Karpas-422 (cell line): ENCODE results near the gene JPH3. TPM values are rescaled to one million over a fixed set of nuclear protein-coding genes. Genes with fewer than 3 reads are reported as not detected.

ENCODE experiments used
- DNase-seq: peaks from one replicate; pipeline ENCODE4 v3.0.0-alpha.2; 2015
- H2AFZ ChIP-seq: fragments of 200-600 bp; sonication (generic); 2 replicates; pipeline ENCODE4 v1.6.1; 2014; ENCODE audit warnings: antibody characterized with exemption, low read length, mixed read lengths
- H3K27ac ChIP-seq: fragments of 200-600 bp; sonication (generic); 2 replicates; pipeline ENCODE4 v1.5.1; 2014; ENCODE audit warnings: mild to moderate bottlenecking, low read length, moderate library complexity
- H3K27me3 ChIP-seq: fragments of 200-600 bp; sonication (generic); 2 replicates; pipeline ENCODE4 v1.6.1; 2014; ENCODE audit warnings: low read length, mixed read lengths
- H3K36me3 ChIP-seq: fragments of 200-600 bp; sonication (generic); 2 replicates; pipeline ENCODE4 v1.6.1; 2014; ENCODE audit warnings: low read length, mixed read lengths; ENCODE audit not compliant: insufficient read depth
- H3K4me1 ChIP-seq: fragments of 200-600 bp; sonication (generic); 2 replicates; pipeline ENCODE4 v1.6.1; 2014; ENCODE audit warnings: mild to moderate bottlenecking, low read length, mixed read lengths
- H3K4me2 ChIP-seq: fragments of 200-600 bp; sonication (generic); 2 replicates; pipeline ENCODE4 v1.6.1; 2014; ENCODE audit warnings: low read length, low read depth, mild to moderate bottlenecking; ENCODE audit not compliant: poor library complexity, severe bottlenecking
- H3K4me3 ChIP-seq: fragments of 200-600 bp; sonication (generic); 2 replicates; pipeline ENCODE4 v1.5.1; 2014; ENCODE audit warnings: mild to moderate bottlenecking, antibody characterized with exemption, low read length, mixed read lengths
- H3K79me2 ChIP-seq: fragments of 200-600 bp; sonication (generic); 2 replicates; pipeline ENCODE4 v1.6.1; 2014; ENCODE audit warnings: mild to moderate bottlenecking, low read length, mixed read lengths
- H3K9ac ChIP-seq: fragments of 200-600 bp; sonication (generic); 2 replicates; pipeline ENCODE4 v1.6.0; 2014; ENCODE audit warnings: low read length
- H3K9me2 ChIP-seq: fragments of 200-600 bp; sonication (generic), shearing (Covaris generic); replicated peaks from 2 replicates; pipeline ENCODE4 v1.6.0; 2014; ENCODE audit warnings: mild to moderate bottlenecking, low read length, moderate library complexity; ENCODE audit not compliant: insufficient read depth
- H3K9me3 ChIP-seq: fragments of 300-700, 200-600 bp; sonication (generic); 2 replicates; pipeline ENCODE4 v1.6.1; 2014; ENCODE audit warnings: low read length, mixed read lengths
- H4K20me1 ChIP-seq: fragments of 200-600 bp; sonication (generic); 2 replicates; pipeline ENCODE4 v1.6.1; 2014; ENCODE audit warnings: mild to moderate bottlenecking, antibody characterized with exemption, low read length, low read depth; ENCODE audit not compliant: insufficient read depth
- total RNA-seq: library from RNA; depleted of rRNA; stranded (reverse); fragments of >200 nt; shearing (Covaris generic); gene quantifications from 2 replicates; pipeline ENCODE4 v1.2.3, GENCODE V29; 2014; ENCODE audit warnings: low replicate concordance; rRNA removed

The JPH3 gene
- total RNA-seq, 1 experiment from 2014 or later = not detected

- Histone ChIP-seq H3K4me3 (no peak overlapping the region), H4K20me1 (no peaks in the 10 kb centered on the region), H2AFZ (no peak overlapping the region), H3K36me3 (peaks cover 6% of the 10 kb centered on the region; the same call in 1 of the 2 replicates), H3K79me2 (0 out of 2 replicates have a peak, but pooled peaks cover 7% of the 10 kb centered on the region), H3K9me3 (no peaks in the 10 kb centered on the region), H3K4me2 (no peak overlapping the region), H3K9ac (no peak overlapping the region), H3K4me1 (no peaks in the 10 kb centered on the region), H3K9me2 (no peaks in the 10 kb centered on the region), H3K27ac (no peak overlapping the region), H3K27me3 (no peaks in the 10 kb centered on the region)
- DNase-seq = no peak
These were observed 139.6 kb downstream of the JPH3 start for GRCh38 chr16:87741700-87742415.

GRCh38 chr16:87742781-87743490 is 140.6 kb downstream of the JPH3 start:
- Histone ChIP-seq H3K4me3 (no peak overlapping the region), H3K27ac (no peak overlapping the region), H3K36me3 (peaks cover 6% of the 10 kb centered on the region; the same call in 1 of the 2 replicates), H4K20me1 (no peaks in the 10 kb centered on the region), H3K9me2 (no peaks in the 10 kb centered on the region), H3K79me2 (0 out of 2 replicates have a peak, but pooled peaks cover 7% of the 10 kb centered on the region), H3K9ac (no peak overlapping the region), H2AFZ (no peak overlapping the region), H3K4me2 (no peak overlapping the region), H3K4me1 (no peaks in the 10 kb centered on the region), H3K9me3 (no peaks in the 10 kb centered on the region), H3K27me3 (no peaks in the 10 kb centered on the region)
- DNase-seq = no peak

GRCh38 chr16:87744750-87745514 is 142.6 kb downstream of the JPH3 start:
- Histone ChIP-seq H3K79me2 (0 out of 2 replicates have a peak, but pooled peaks cover 7% of the 10 kb centered on the region), H2AFZ (no peak overlapping the region), H3K4me3 (no peak overlapping the region), H3K9me3 (no peaks in the 10 kb centered on the region), H3K36me3 (peaks cover 6% of the 10 kb centered on the region; the same call in 1 of the 2 replicates), H3K9ac (no peak overlapping the region), H3K4me1 (no peaks in the 10 kb centered on the region), H3K4me2 (no peak overlapping the region), H3K27me3 (no peaks in the 10 kb centered on the region), H3K9me2 (no peaks in the 10 kb centered on the region), H3K27ac (no peak overlapping the region), H4K20me1 (no peaks in the 10 kb centered on the region)
- no peak for DNase-seq

- no peak overlapping the region for H2AFZ ChIP-seq
- no peaks in the 10 kb centered on the region for H3K4me1 ChIP-seq
- no peak overlapping the region for H3K4me2 ChIP-seq
- H3K27ac ChIP-seq = no peak overlapping the region
- no peak for DNase-seq
- peaks cover 6% of the 10 kb centered on the region; the same call in 1 of the 2 replicates for H3K36me3 ChIP-seq
- H3K9ac ChIP-seq = no peak overlapping the region
- no peaks in the 10 kb centered on the region for H3K9me2 ChIP-seq
- no peaks in the 10 kb centered on the region; the same call in 1 of the 2 replicates for H4K20me1 ChIP-seq
- 0 out of 2 replicates have a peak, but pooled peaks cover 4% of the 10 kb centered on the region for H3K79me2 ChIP-seq
- no peaks in the 10 kb centered on the region for H3K27me3 ChIP-seq
- no peaks in the 10 kb centered on the region for H3K9me3 ChIP-seq
- H3K4me3 ChIP-seq = no peak overlapping the region
These were observed 143.9 kb downstream of the JPH3 start for GRCh38 chr16:87746178-87746577.

Other genes starting within 250 kb of the JPH3 start
- gene FBXO31, start 218.7 kb upstream of the JPH3 start, total RNA-seq = 17.1 and 34.3 TPM in 2 replicates
- 30.2 and 56.0 TPM in 2 replicates for gene MAP1LC3B, start 210.2 kb upstream of the JPH3 start, total RNA-seq
- not detected in 2 replicates for gene ZCCHC14, start 109.5 kb upstream of the JPH3 start, total RNA-seq
- 21.1 and 30.1 TPM in 2 replicates for gene KLHDC4, start 163.5 kb downstream of the JPH3 start, total RNA-seq